HCT116 (cell line): ENCODE data around the gene LRRTM2. TPM values are rescaled to one million over a fixed set of nuclear protein-coding genes. Genes with fewer than 3 reads are reported as not detected.

Source experiments
- ATAC-seq: fragments of 200-7000 bp; cut with Tn5 transposase; 2 replicates; pipeline ENCODE4 v1.9.1; 2020; ENCODE audit warnings: mild to moderate bottlenecking, moderate library complexity
- BruUV-seq: library from RNA; stranded (reverse); fragments of 400-500 nt; replicated peaks from 2 replicates; lab custom pipeline; 2021; lab: Mats Ljungman, UMichigan
- CTCF ChIA-PET: fragments of 300-600 bp; sonication (Branson Sonifier 250); formaldehyde crosslinking; loops from one replicate; lab custom pipeline; 2021; ENCODE audit warnings: antibody characterized with exemption; lab: Charles Lee
- POLR2A ChIA-PET: fragments of 300-600, 350-600 bp; sonication (Branson Sonifier 250); formaldehyde crosslinking; loops from one replicate; lab custom pipeline; 2021; ENCODE audit warnings: antibody characterized with exemption; lab: Charles Lee
- RAD21 ChIA-PET, 2 experiments: fragments of 300-600 bp; sonication (Branson Sonifier 250); formaldehyde crosslinking; loops; one replicate each; lab custom pipeline; 2023; ENCODE audit warnings: low total read pairs in 2 of 2; ENCODE audit not compliant: uncharacterized antibody in 2 of 2, unreplicated experiment in 2 of 2, low non-redundant PET in 1 of 2; lab: Charles Lee
- DNase-seq: peaks from one replicate; pipeline ENCODE4 v3.0.0-alpha.2; 2010; ENCODE audit warnings: low read depth, low spot score
- H2AFZ ChIP-seq: fragments of 200-600 bp; shearing (Covaris generic), sonication (generic); 2 replicates; pipeline ENCODE4 v1.6.1; 2017; ENCODE audit warnings: low read depth, mixed run types, mixed read lengths, antibody characterized with exemption, low read length; ENCODE audit not compliant: poor library complexity, severe bottlenecking
- H3K27ac ChIP-seq: 2 replicates; pipeline ENCODE4 v1.5.1; 2012; ENCODE audit warnings: low read depth, low read length
- H3K27me3 ChIP-seq: fragments of 200-600 bp; sonication (generic); 2 replicates; pipeline ENCODE4 v1.6.1; 2016; ENCODE audit warnings: mixed run types, low read length, mixed read lengths; ENCODE audit not compliant: insufficient read depth
- H3K36me3 ChIP-seq, 2 experiments: fragments of 200-500 bp in 1 of 2; fragments of 200-600 bp in 1 of 2; sonication (Bioruptor generic) in 1 of 2; sonication (generic) in 1 of 2; 2 replicates each; pipeline versions ENCODE4 v1.5.1 to v1.6.1; 2014 to 2016; ENCODE audit warnings: low read length in 2 of 2, inconsistent platforms in 1 of 2, mixed read lengths in 1 of 2, mixed run types in 1 of 2; ENCODE audit not compliant: insufficient read depth in 2 of 2, control insufficient read depth in 1 of 2
- H3K4me1 ChIP-seq, 2 experiments: fragments of 200-600 bp in 1 of 2; sonication (generic) in 1 of 2; 2 replicates each; pipeline versions ENCODE4 v1.5.1 to v1.6.1; 2012 to 2017; ENCODE audit warnings: low read length in 2 of 2, inconsistent platforms in 1 of 2, mild to moderate bottlenecking in 1 of 2, mixed read lengths in 1 of 2, mixed run types in 1 of 2, moderate library complexity in 1 of 2; ENCODE audit not compliant: insufficient read depth in 2 of 2, control insufficient read depth in 1 of 2
- H3K4me2 ChIP-seq: fragments of 200-600 bp; sonication (generic); 2 replicates; pipeline ENCODE4 v1.6.1; 2017; ENCODE audit warnings: mixed run types, low read length, mixed read lengths
- H3K4me3 ChIP-seq, 2 experiments: fragments of 200-600 bp in 1 of 2; sonication (generic) in 1 of 2; replicated peaks in 1 of 2; 2 replicates each; pipeline ENCODE4 v1.5.1; 2011 to 2016; ENCODE audit warnings: low read length in 2 of 2, control low read depth in 1 of 2, low read depth in 1 of 2, mild to moderate bottlenecking in 1 of 2, mixed read lengths in 1 of 2, mixed run types in 1 of 2
- H3K79me2 ChIP-seq: fragments of 200-600 bp; sonication (generic); 2 replicates; pipeline ENCODE4 v1.6.1; 2017; ENCODE audit warnings: mild to moderate bottlenecking, mixed run types, low read length, moderate library complexity, mixed read lengths; ENCODE audit not compliant: insufficient read depth
- H3K9ac ChIP-seq: fragments of 200-600 bp; sonication (generic); 2 replicates; pipeline ENCODE4 v1.6.1; 2016; ENCODE audit warnings: low read length, mixed read lengths
- H3K9me2 ChIP-seq: fragments of 200-600 bp; sonication (generic), shearing (Covaris generic); 2 replicates; pipeline ENCODE4 v1.6.1; 2017; ENCODE audit warnings: mixed run types, mild to moderate bottlenecking, moderate library complexity; ENCODE audit not compliant: insufficient read depth
- H3K9me3 ChIP-seq, 2 experiments: fragments of 200-500 bp in 1 of 2; fragments of 200-600 bp in 1 of 2; sonication (Bioruptor generic) in 1 of 2; sonication (generic) in 1 of 2; 2 replicates each; pipeline ENCODE4 v1.6.1; 2014 to 2017; ENCODE audit warnings: low read length in 2 of 2, mixed read lengths in 2 of 2, inconsistent platforms in 1 of 2, low read depth in 1 of 2, mild to moderate bottlenecking in 1 of 2, mixed run types in 1 of 2, moderate library complexity in 1 of 2; ENCODE audit not compliant: control insufficient read depth in 1 of 2, insufficient read depth in 1 of 2
- H4K20me1 ChIP-seq: fragments of 200-600 bp; sonication (generic), shearing (Covaris generic); 2 replicates; pipeline ENCODE4 v1.6.1; 2017; ENCODE audit warnings: mixed run types, mild to moderate bottlenecking, moderate library complexity; ENCODE audit not compliant: insufficient read depth
- EGR1 ChIP-seq: IDR thresholded peaks from 2 replicates; pipeline ENCODE4 v1.6.1; 2012; ENCODE audit warnings: low read depth
- EZH2 ChIP-seq: fragments of 200-600 bp; sonication (generic); IDR thresholded peaks from 2 replicates; pipeline ENCODE4 v1.6.1; 2017; ENCODE audit warnings: antibody characterized with exemption, mixed run types
- EZH2phosphoT487 ChIP-seq: fragments of 200-600 bp; IDR thresholded peaks from 2 replicates; pipeline ENCODE4 v1.6.1; 2018; ENCODE audit warnings: antibody characterized with exemption, borderline replicate concordance
- MAX ChIP-seq: IDR thresholded peaks from 2 replicates; pipeline ENCODE4 v1.6.1; 2012
- POLR2A ChIP-seq: IDR thresholded peaks from 2 replicates; pipeline ENCODE4 v1.7.0; 2011; ENCODE audit warnings: borderline replicate concordance; ENCODE audit not compliant: insufficient read depth, insufficient read length; ENCODE audit errors: extremely low read depth
- RAD21 ChIP-seq: IDR thresholded peaks from 2 replicates; pipeline ENCODE4 v1.6.1; 2012; ENCODE audit warnings: low read depth, mild to moderate bottlenecking
- SP1 ChIP-seq: IDR thresholded peaks from 2 replicates; pipeline ENCODE4 v1.6.1; 2012; ENCODE audit warnings: low read depth
- SRF ChIP-seq: IDR thresholded peaks from 2 replicates; pipeline ENCODE4 v1.6.1; 2012; ENCODE audit warnings: low read depth
- TCF7L2 ChIP-seq: IDR thresholded peaks from 2 replicates; pipeline ENCODE4 v1.7.0; 2011; ENCODE audit warnings: borderline replicate concordance, inconsistent platforms; ENCODE audit not compliant: insufficient read depth, insufficient read length; ENCODE audit errors: extremely low read depth
- YY1 ChIP-seq: IDR thresholded peaks from 2 replicates; pipeline ENCODE4 v1.6.1; 2011; ENCODE audit warnings: low read length, low read depth, moderate library complexity, mild to moderate bottlenecking; ENCODE audit not compliant: insufficient replicate concordance; ENCODE audit errors: extremely low read depth
- ZFX ChIP-seq: fragments of 450-650 bp; IDR thresholded peaks from 2 replicates; pipeline ENCODE4 v1.6.1; 2017
- ZNF274 ChIP-seq: fragments of 200-500 bp; sonication (Bioruptor generic); IDR thresholded peaks from 2 replicates; pipeline ENCODE4 v1.6.1; 2014; ENCODE audit warnings: mild to moderate bottlenecking, low read depth, low read length, inconsistent platforms
- intact Hi-C: fragments of 100-400 bp; cut with micrococcal nuclease; formaldehyde crosslinking; loops from 2 replicates; pipeline ENCODE4 v1.10.0; 2022
- total RNA-seq: library from RNA; stranded (reverse); gene quantifications from one replicate; pipeline ENCODE4 v1.2.1, GENCODE V29; 2021; ENCODE audit not compliant: unreplicated experiment
- TF ChIP-seq, protein P1 (sequence below), 3 experiments: fragments of 200-600 bp in 1 of 3; sonication (generic) in 1 of 3; IDR thresholded peaks in 2 of 3; conservative IDR thresholded peaks in 1 of 3; 2 replicates each; pipeline ENCODE4 v1.5.1; 2012 to 2017; ENCODE audit warnings: low read depth in 2 of 3, low read length in 2 of 3, antibody characterized with exemption in 1 of 3, borderline replicate concordance in 1 of 3, control low read depth in 1 of 3, mild to moderate bottlenecking in 1 of 3, mixed read lengths in 1 of 3, mixed run types in 1 of 3, moderate library complexity in 1 of 3; ENCODE audit not compliant: insufficient read depth in 1 of 3

The LRRTM2 gene
- total RNA-seq, 1 experiment from 2014 or later: not detected

DNA sequence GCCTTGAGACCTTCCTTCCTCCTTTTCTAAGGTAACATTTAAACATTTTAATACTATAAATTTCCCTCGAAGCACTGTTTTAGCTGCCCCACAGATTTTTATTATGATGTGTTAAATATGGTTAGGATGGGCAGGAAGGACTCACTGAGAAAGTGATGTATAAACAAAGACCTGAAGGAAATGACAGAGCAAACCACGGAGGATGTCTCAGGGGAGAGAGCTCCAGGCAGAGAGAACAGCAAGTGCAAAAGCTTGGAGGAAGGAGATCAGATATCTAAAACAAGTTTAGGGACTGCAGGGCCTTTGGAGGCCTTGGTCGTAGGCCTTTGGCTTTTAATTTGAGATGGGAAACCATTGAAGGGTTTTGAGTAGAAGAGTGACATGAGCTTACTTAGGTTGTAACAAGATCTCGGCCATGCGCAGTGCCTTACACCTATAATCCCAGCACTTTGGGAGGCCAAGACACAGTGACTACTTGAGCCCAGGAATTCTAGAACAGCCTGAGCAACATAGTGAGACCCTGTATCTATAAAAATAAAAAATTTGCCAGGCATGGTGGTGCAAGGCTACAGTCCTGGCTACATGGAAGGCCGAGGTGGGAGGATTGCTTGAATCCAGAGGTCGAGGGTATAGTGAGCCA lies 35.5 kb upstream of the LRRTM2 start (continued):
- TF ChIP-seq, protein P1, sequence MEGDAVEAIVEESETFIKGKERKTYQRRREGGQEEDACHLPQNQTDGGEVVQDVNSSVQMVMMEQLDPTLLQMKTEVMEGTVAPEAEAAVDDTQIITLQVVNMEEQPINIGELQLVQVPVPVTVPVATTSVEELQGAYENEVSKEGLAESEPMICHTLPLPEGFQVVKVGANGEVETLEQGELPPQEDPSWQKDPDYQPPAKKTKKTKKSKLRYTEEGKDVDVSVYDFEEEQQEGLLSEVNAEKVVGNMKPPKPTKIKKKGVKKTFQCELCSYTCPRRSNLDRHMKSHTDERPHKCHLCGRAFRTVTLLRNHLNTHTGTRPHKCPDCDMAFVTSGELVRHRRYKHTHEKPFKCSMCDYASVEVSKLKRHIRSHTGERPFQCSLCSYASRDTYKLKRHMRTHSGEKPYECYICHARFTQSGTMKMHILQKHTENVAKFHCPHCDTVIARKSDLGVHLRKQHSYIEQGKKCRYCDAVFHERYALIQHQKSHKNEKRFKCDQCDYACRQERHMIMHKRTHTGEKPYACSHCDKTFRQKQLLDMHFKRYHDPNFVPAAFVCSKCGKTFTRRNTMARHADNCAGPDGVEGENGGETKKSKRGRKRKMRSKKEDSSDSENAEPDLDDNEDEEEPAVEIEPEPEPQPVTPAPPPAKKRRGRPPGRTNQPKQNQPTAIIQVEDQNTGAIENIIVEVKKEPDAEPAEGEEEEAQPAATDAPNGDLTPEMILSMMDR (IDR thresholded peaks at IDR 0.05 in 2 of 3, conservative IDR thresholded peaks at IDR 0.05 in 1 of 3; ENCODE audit: borderline replicate concordance in 1 of 3, insufficient read depth in 1 of 3, low read depth in 2 of 3, low read length in 2 of 3): no peak
- TF ChIP-seq POLR2A: no peak
- TF ChIP-seq MAX: no peak
- TF ChIP-seq EZH2: no peak
- no peak for TF ChIP-seq TCF7L2
- TF ChIP-seq RAD21: no peak
- no peak for TF ChIP-seq EGR1
- TF ChIP-seq ZFX: no peak
- TF ChIP-seq SP1: no peak
- TF ChIP-seq YY1: no peak
- no peak for TF ChIP-seq EZH2phosphoT487
- no peak for TF ChIP-seq ZNF274

- H4K20me1 ChIP-seq: no peaks in the 10 kb centered on the region
- BruUV-seq: no TSS peak
- POLR2A ChIA-PET: no interaction called here
- peaks cover 0 to 4% of the 10 kb centered on the region in 2 experiments; a peak in 1 of 4 replicates for H3K4me1 ChIP-seq
- no peaks in the 10 kb centered on the region; the same call in 1 of the 2 replicates for H3K79me2 ChIP-seq
- peaks cover 5 to 10% of the 10 kb centered on the region in 2 experiments; a peak in 2 of 4 replicates for H3K36me3 ChIP-seq
- no peak overlapping the region for H3K4me3 ChIP-seq
- no peak overlapping the region for H2AFZ ChIP-seq
- RAD21 ChIA-PET: no interaction called here
- H3K27ac ChIP-seq: no peak overlapping the region
- H3K9ac ChIP-seq: no peak overlapping the region
- H3K9me2 ChIP-seq: no peaks in the 10 kb centered on the region
- DNase-seq: no peak
- TF ChIP-seq EZH2phosphoT487 (no peak), SRF (no peak), TCF7L2 (no peak), YY1 (no peak), MAX (no peak)
- TF ChIP-seq, protein P1 (IDR thresholded peaks at IDR 0.05 in 2 of 3, conservative IDR thresholded peaks at IDR 0.05 in 1 of 3; ENCODE audit: borderline replicate concordance in 1 of 3, insufficient read depth in 1 of 3, low read depth in 2 of 3, low read length in 2 of 3): no peak
- no peak overlapping the region for H3K4me2 ChIP-seq
- intact Hi-C loops: no loop called here
- no peaks in the 10 kb centered on the region for H3K27me3 ChIP-seq
- CTCF ChIA-PET: no interaction called here
- H3K9me3 ChIP-seq: no peaks in the 10 kb centered on the region
- ATAC-seq: no peak
These were observed 34.6 kb upstream of the LRRTM2 start for GRCh38 chr5:138909734-138910133.
